Tibial artery (tissue), 4 donors: ENCODE data around the gene PTK7.

Source experiments
- DNase-seq, 2 donors: peaks; one replicate each; pipeline ENCODE4 v3.0.0-alpha.2; 2019
- H3K27ac ChIP-seq, 2 donors: fragments of 200-600 bp; sonication (generic) in 1 of 2; 1 replicate in 1 of 2; 2 replicates in 1 of 2; pipeline ENCODE4 v1.5.1; 2018 to 2019; ENCODE audit warnings: mild to moderate bottlenecking in 1 of 2
- H3K27me3 ChIP-seq, 2 donors: fragments of 200-600 bp; sonication (generic) in 1 of 2; one replicate each; pipeline versions ENCODE4 v1.5.1 to v1.6.0; 2016 to 2019
- H3K36me3 ChIP-seq, 3 donors: fragments of 200-600 bp; sonication (generic) in 2 of 3; one replicate each; pipeline ENCODE4 v1.5.1; 2016 to 2019; ENCODE audit warnings: mild to moderate bottlenecking in 2 of 3
- H3K4me1 ChIP-seq, 4 donors: fragments of 200-600 bp; sonication (generic) in 2 of 4; 1 replicate in 3 of 4; 2 replicates in 1 of 4; pipeline ENCODE4 v1.5.1; 2016 to 2019
- H3K4me3 ChIP-seq, 2 donors: fragments of 200-600 bp; sonication (generic) in 1 of 2; 1 replicate in 1 of 2; 2 replicates in 1 of 2; pipeline ENCODE4 v1.5.1; 2018 to 2019; ENCODE audit warnings: mild to moderate bottlenecking in 2 of 2
- H3K9me3 ChIP-seq, 3 donors: fragments of 200-600 bp; sonication (generic) in 1 of 3; one replicate each; pipeline ENCODE4 v1.5.1; 2016 to 2019
- intact Hi-C: fragments of 100-400 bp; cut with DNase I; formaldehyde crosslinking; loops from one replicate; pipeline ENCODE4 v1.15.0; 2023; ENCODE audit warnings: low total_unique reads
- TF ChIP-seq, protein P1 (sequence below), 2 experiments: fragments of 200-600 bp in 1 of 2; fragments of 450-650 bp in 1 of 2; IDR thresholded peaks; one replicate each; pipeline ENCODE4 v1.5.1; 2017 to 2019; ENCODE audit warnings: antibody characterized with exemption in 2 of 2, mild to moderate bottlenecking in 1 of 2, moderate library complexity in 1 of 2

Gene PTK7

DNA sequence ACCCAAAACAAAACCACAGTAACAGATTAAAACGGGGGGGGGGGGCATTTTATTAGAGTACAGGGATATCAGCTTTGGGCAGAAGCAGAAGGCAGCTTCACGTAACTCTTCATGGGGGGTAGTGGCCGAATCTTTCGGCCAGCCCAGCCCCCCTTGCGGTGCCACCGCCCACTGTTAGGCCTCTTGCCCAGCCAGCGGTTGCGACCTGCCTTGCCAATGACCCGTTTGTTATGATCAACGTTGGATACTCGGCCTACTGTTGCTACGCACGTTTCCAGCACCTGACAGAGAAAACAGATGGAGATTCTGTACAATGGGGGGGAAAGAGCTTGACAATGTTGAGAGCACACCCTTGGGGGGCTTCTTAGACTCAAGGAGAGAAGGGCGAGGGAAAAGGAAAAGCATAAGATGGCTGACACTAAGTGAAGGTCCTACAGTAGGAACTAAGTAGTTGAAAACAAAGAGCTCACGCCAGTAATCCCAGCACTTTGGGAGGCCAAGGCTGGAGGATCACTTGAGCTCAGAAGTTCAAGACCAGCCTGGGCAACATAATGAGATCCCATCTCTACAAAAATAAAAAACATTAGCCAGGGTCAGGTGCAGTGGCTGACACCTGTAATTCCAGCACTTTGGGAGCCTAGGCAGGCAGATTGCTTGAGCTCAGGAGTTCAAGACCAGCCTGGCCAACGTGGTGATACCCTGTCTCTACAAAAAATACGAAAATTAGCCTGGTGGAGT is 21.7 kb upstream of the PTK7 start:
- peak overlapping the region; percentile 64 for H3K4me3 ChIP-seq
- no peak for DNase-seq
- TF ChIP-seq, protein P1, sequence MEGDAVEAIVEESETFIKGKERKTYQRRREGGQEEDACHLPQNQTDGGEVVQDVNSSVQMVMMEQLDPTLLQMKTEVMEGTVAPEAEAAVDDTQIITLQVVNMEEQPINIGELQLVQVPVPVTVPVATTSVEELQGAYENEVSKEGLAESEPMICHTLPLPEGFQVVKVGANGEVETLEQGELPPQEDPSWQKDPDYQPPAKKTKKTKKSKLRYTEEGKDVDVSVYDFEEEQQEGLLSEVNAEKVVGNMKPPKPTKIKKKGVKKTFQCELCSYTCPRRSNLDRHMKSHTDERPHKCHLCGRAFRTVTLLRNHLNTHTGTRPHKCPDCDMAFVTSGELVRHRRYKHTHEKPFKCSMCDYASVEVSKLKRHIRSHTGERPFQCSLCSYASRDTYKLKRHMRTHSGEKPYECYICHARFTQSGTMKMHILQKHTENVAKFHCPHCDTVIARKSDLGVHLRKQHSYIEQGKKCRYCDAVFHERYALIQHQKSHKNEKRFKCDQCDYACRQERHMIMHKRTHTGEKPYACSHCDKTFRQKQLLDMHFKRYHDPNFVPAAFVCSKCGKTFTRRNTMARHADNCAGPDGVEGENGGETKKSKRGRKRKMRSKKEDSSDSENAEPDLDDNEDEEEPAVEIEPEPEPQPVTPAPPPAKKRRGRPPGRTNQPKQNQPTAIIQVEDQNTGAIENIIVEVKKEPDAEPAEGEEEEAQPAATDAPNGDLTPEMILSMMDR (IDR thresholded peaks at IDR 0.05), result no peak
- H3K9me3 ChIP-seq, result no peaks in the 10 kb centered on the region
- H3K4me1 ChIP-seq, result peaks cover 4 to 35% (median 20%) of the 10 kb centered on the region in 4 donors
- H3K36me3 ChIP-seq, result peaks cover 0 to 43% (median 33%) of the 10 kb centered on the region in 3 donors
- no peaks in the 10 kb centered on the region for H3K27me3 ChIP-seq
- intact Hi-C loops, result loop anchor here (5.0 kb wide), 1 partner anchor 42 kb away; the partner anchor contains the start of genes KLHDC3 and MEA1
- peak overlapping the region; percentile 86 to 95 for H3K27ac ChIP-seq

DNA sequence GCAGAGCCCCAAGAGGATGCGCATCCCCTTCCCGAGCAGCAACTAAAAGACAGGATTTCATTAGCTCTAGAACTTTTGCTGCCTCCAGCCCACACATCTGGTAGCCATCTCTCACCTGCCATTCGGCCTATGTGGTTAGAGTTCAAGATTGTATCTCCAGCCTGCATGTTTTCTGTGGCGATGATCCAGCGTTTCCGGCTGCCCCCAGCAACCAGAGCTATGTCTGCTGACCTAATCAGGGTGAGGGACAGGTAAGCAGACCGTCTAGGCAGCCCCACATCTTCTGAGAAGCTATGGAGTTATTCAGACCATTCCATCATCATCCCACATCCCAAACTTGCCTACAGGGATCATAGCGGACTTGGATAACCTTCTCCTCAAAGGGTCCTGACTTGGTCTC is 20.1 kb upstream of the PTK7 start:
- H3K9me3 ChIP-seq, result no peaks in the 10 kb centered on the region
- no peaks in the 10 kb centered on the region for H3K27me3 ChIP-seq
- no peak overlapping the region for H3K27ac ChIP-seq
- H3K36me3 ChIP-seq, result peaks cover 0 to 32% (median 25%) of the 10 kb centered on the region in 3 donors
- H3K4me3 ChIP-seq, result no peak overlapping the region
- DNase-seq, result no peak
- intact Hi-C loops, result no loop called here
- TF ChIP-seq, protein P1 (IDR thresholded peaks at IDR 0.05), result no peak
- peaks cover 4 to 45% (median 28%) of the 10 kb centered on the region in 4 donors for H3K4me1 ChIP-seq

DNA sequence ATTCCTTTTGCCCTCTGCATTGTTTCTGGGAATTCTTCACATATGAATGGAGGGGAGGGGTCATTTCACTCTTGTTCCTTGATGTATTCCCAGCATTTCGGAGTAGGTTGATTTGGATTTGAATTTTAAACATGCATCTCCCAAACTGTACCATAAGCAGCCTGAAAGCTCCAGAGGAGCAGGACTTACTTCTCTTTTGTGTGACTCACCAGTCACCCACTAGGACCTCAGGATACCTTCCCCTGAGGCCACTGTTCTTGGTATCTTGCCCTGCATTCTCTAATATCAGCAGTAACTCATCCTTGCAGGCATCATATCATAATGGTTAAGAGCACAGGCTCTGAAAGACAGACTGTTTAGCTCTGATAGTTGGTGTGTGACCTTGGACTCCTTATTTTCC is 17.6 kb upstream of the PTK7 start:
- Histone ChIP-seq H3K27me3 (no peaks in the 10 kb centered on the region), H3K27ac (peak overlapping the region; percentile 83 to 91), H3K4me1 (peaks cover 4 to 34% (median 25%) of the 10 kb centered on the region in 4 donors), H3K36me3 (peaks cover 0 to 45% (median 35%) of the 10 kb centered on the region in 3 donors), H3K4me3 (peak overlapping the region; percentile 76 to 92), H3K9me3 (no peaks in the 10 kb centered on the region)
- intact Hi-C loops, result no loop called here
- no peak for DNase-seq
- TF ChIP-seq, protein P1 (IDR thresholded peaks at IDR 0.05), result no peak

DNA sequence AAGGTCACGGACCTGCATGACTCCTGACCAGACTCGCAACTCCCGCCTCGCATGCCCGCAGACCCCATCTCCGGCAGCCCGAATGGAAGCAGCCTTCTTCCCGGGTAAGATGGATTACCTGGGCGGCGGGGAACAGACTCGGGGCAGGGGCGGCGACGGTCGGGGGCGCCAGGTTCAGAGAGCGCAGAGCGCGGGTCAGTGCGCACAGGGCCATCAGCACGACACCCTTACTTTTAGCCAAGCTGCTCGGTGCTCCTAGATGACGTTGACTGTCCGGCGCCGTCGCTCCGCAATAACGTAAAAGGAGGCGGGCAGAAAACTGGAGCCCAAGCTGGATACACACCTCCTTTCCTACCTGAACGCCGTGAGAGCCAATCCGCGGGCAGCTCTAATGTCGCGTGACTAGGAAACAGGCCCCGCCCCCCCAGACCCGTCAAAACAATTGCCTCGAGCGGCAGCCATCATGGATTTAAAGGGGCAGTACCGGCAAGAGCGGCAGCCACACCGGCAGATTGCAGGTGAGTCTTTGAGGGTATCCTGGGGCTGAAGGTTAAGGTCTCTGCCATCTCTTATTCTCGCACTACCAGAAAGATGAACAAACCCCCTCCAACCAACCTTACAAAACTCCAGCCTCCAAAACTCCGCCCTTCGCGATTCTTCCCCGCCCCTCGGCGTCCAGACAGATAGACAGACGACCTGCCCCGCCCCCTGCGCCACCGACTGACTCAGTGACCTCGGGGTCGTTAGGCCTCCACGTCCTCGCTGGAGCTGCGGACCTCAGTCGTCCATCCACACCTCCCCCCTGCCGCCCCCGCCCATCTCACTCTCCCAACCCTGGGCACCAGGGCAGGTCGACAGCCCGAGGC is 16.7 kb upstream of the PTK7 start, which contains the start of the genes KLC4 and MRPL2:
Gene KLC4, plus strand, starts transcription at position 464 of the 866 bp plus-strand sequence. CDS start 1,705 bp downstream, outside the sequence.
Gene MRPL2, minus strand, starts transcription at position 267 of the 866 bp plus-strand sequence. Its CDS starts 53 bp downstream, at position 214.
- DNase-seq, result peak; percentile 98 to 99
- TF ChIP-seq, protein P1 (IDR thresholded peaks at IDR 0.05), result no peak
- intact Hi-C loops, result no loop called here
- Histone ChIP-seq H3K27me3 (no peaks in the 10 kb centered on the region), H3K4me3 (peak within 1 kb of the TSS; percentile 76 to 92), H3K4me1 (peaks cover 4 to 30% (median 23%) of the 10 kb centered on the region in 4 donors), H3K9me3 (no peaks in the 10 kb centered on the region), H3K36me3 (peaks cover 0 to 54% (median 35%) of the 10 kb centered on the region in 3 donors), H3K27ac (peak within 1 kb of the TSS; percentile 83 to 91)

DNA sequence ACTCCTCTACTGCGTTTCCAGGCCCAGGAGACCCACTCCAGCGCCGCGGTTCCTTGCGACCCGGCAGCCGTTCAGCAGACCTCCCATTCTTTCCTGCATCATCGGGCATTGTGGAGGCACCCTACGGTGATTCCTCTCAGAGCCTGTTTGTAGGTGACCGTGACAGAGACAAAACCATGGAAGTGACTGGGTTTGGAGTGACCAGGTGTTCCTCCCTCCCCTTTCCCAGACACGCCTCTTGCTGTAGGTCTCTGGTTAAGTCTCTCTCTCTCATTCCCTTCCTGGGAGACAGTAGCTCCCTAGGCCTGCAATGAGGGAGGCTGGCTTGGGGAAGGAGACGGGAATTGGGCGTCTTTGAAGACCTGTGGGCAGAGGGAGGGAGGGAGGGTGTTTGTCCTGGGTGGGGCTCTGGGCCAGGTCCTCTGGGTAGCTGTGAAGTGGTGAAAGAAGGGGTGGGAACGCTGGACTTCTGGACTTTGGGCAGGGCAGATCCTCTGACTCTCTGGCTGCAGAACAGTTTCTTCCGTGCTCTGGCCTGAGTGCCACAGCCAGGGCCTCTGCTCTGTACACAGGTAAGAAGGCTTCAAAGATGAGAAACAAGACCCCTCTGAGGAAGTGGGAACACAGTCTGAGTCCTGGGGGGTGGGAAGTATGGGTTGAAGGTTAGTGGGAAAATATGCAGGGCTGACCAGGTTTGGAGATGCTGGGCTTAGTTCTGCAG is 15.9 kb upstream of the PTK7 start:
- TF ChIP-seq, protein P1 (IDR thresholded peaks at IDR 0.05), result no peak
- H3K36me3 ChIP-seq, result peaks cover 0 to 60% (median 35%) of the 10 kb centered on the region in 3 donors
- no peaks in the 10 kb centered on the region for H3K27me3 ChIP-seq
- H3K4me3 ChIP-seq, result peak overlapping the region; percentile 76 to 92
- peak in 1 of 2 donors; percentile 65 for DNase-seq
- peak overlapping the region; percentile 83 to 91 for H3K27ac ChIP-seq
- H3K9me3 ChIP-seq, result no peaks in the 10 kb centered on the region
- H3K4me1 ChIP-seq, result peaks cover 4 to 30% (median 21%) of the 10 kb centered on the region in 4 donors
- intact Hi-C loops, result no loop called here
